Measurements from ENCODE around the gene GSG1L. TPM values are rescaled to one million over a fixed set of nuclear protein-coding genes. Genes with fewer than 3 reads are reported as not detected.

The GSG1L gene
- total and polyA plus RNA-seq, 2 experiments from 2014 or later, result not detected

DNA sequence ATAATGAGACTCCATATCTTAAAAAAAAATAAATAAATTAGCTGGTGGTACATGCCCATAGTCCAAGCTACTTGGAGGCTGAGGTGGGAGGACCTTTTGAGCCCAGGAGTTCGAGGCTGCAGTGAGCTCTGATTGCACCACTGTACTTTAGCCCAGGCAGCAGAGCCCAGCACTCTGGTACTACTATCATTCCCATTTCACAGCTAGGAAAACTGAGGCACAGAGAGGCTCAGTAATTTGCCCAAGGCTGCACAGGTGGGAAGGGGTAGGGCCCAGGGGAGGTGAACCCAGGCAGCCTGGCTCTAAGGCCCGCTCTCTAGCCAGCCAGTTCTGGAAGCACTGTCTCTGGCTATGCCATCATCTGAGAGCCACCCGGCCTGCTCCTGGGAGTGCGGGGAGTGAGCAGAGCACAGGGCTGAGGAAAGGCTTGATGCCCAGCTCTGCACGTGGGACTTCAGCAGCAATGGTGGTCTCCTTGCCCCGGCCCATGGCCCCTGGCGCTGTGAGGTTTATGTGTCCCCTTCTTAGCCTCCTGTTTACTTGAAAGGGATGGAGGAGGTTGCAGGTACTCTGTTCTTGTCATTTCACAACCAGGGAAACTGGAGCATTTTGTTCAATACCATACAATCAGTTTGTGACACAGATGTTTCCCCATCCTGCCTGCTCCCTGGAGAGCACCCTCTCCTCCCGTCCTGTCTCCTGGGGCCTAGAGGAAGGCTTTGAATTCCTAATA is 291.3 kb downstream of the GSG1L start:
- H3K27ac ChIP-seq, result no peak overlapping the region
- no peak for DNase-seq (ENCODE audit: low spot score)
- H3K9me2 ChIP-seq (replicated peaks; ENCODE audit: insufficient read depth), result no peaks in the 10 kb centered on the region
- no peaks in the 10 kb centered on the region for H3K36me3 ChIP-seq (replicated peaks; ENCODE audit: insufficient read depth, low read depth)
- no peak overlapping the region for H2AFZ ChIP-seq
- no peaks in the 10 kb centered on the region for H3K27me3 ChIP-seq
- H4K20me1 ChIP-seq (ENCODE audit: insufficient read depth, poor library complexity, severe bottlenecking), result no peaks in the 10 kb centered on the region
- no peak overlapping the region for H3K4me3 ChIP-seq
- no peak for TF ChIP-seq EZH2 (IDR thresholded peaks at IDR 0.05; ENCODE audit: borderline replicate concordance)
- TF ChIP-seq, protein P1, sequence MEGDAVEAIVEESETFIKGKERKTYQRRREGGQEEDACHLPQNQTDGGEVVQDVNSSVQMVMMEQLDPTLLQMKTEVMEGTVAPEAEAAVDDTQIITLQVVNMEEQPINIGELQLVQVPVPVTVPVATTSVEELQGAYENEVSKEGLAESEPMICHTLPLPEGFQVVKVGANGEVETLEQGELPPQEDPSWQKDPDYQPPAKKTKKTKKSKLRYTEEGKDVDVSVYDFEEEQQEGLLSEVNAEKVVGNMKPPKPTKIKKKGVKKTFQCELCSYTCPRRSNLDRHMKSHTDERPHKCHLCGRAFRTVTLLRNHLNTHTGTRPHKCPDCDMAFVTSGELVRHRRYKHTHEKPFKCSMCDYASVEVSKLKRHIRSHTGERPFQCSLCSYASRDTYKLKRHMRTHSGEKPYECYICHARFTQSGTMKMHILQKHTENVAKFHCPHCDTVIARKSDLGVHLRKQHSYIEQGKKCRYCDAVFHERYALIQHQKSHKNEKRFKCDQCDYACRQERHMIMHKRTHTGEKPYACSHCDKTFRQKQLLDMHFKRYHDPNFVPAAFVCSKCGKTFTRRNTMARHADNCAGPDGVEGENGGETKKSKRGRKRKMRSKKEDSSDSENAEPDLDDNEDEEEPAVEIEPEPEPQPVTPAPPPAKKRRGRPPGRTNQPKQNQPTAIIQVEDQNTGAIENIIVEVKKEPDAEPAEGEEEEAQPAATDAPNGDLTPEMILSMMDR (IDR thresholded peaks at IDR 0.05; ENCODE audit: poor library complexity), result no peak
- no peak for TF ChIP-seq EZH2phosphoT487 (IDR thresholded peaks at IDR 0.05; ENCODE audit: low read depth, severe bottlenecking, unreplicated experiment)
- H3K9me3 ChIP-seq (ENCODE audit: low read depth), result no peaks in the 10 kb centered on the region
- H3K79me2 ChIP-seq, result no peaks in the 10 kb centered on the region
- H3K4me1 ChIP-seq (ENCODE audit: insufficient read depth), result no peaks in the 10 kb centered on the region
- H3K4me2 ChIP-seq, result no peak overlapping the region
- WGBS (ENCODE audit: low lambda C conversion rate, missing lambda C conversion rate), result 92% methylated on average over 8 of the region's 8 CpGs

DNA sequence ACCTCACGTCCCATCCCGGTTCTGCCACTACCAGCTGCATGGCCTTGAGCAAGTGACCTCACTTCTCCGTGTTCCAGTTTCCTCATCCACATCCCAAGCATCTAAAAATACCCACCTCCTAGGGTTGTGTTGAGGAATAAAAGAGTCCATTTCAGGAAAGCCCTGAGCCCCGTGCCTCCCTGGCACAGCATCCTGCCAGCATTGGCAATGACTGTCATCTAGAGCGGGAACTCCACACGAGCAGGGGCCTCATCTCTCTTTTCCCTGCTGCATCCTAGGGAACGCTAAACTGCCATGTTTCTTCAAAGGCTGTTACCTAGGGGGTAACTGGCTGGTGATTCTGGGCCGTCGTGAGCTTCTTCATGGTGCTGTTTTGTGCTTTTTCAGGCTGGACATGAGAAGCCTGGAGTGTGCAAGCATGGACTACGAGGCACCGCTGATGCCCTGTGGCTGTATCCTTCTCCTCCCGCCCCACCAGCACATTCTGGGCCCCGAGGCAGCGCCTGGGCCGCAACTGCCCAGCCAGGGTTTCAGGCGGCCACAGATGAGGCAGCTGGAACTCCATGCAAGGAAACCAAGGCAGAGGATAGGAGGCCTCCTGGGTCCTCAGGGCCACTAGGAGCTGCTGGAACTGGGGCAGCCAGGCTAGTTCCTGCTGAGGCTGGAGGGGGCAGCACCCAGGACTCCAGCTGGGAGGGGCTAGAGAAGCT is 292.2 kb downstream of the GSG1L start:
- H3K9me2 ChIP-seq (replicated peaks; ENCODE audit: insufficient read depth), result no peaks in the 10 kb centered on the region
- TF ChIP-seq EZH2 (IDR thresholded peaks at IDR 0.05; ENCODE audit: borderline replicate concordance), result no peak
- no peak for DNase-seq (ENCODE audit: low spot score)
- H2AFZ ChIP-seq, result no peak overlapping the region
- H3K36me3 ChIP-seq (replicated peaks; ENCODE audit: insufficient read depth, low read depth), result no peaks in the 10 kb centered on the region
- H3K79me2 ChIP-seq, result no peaks in the 10 kb centered on the region
- 97% methylated on average over 16 of the region's 16 CpGs for WGBS (ENCODE audit: low lambda C conversion rate, missing lambda C conversion rate)
- H3K4me1 ChIP-seq (ENCODE audit: insufficient read depth), result no peaks in the 10 kb centered on the region
- H3K4me3 ChIP-seq, result no peak overlapping the region
- H4K20me1 ChIP-seq (ENCODE audit: insufficient read depth, poor library complexity, severe bottlenecking), result no peaks in the 10 kb centered on the region
- no peaks in the 10 kb centered on the region for H3K27me3 ChIP-seq
- no peak overlapping the region for H3K27ac ChIP-seq
- H3K4me2 ChIP-seq, result no peak overlapping the region
- H3K9me3 ChIP-seq (ENCODE audit: low read depth), result no peaks in the 10 kb centered on the region

DNA sequence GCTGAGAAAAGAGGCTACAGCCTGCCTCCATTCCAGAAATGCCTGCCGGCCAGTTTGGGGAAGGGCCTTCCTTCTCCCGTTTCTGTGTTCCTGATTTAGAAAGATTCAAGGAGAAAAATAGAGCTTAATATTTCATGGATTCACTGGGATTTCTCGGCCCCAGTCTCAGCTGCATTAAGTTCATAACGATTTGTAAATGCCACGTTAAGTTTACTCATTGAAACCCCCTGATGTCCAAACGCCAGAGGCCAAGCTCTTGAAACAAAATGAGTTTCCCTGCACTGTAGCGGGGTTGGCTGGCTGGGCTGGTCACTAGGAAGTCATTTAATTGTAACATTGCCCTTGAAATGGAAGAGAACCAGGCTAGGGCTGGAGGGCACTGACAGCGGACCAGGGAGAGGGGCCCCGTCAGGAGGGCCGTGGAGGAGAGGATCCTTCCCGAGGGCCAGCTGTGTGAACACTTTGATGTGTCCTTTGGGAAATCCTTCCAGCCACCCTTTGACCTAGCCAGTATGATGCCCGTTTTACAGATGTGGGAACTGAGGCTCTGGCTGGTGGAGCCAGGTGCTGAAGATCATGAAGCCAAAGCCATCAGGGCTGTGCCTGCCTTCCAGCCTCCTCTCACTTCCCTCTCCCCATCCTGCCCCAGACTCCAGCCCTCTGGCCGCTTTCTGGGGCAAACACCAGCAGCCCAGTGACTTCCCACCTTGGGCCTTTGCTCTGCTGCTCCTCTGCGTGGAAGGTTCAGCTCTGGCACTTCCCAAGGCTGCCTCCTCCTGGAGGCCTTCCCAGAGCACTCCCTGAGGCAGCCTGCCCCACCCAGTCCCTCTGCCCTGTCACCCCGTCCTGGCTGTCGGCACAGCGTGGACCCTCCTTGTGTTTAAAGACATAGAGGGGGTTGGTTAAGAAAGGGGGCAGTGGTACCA is 293.0 kb downstream of the GSG1L start:
- no peaks in the 10 kb centered on the region for H4K20me1 ChIP-seq (ENCODE audit: insufficient read depth, poor library complexity, severe bottlenecking)
- H3K27ac ChIP-seq, result no peak overlapping the region
- no peaks in the 10 kb centered on the region for H3K36me3 ChIP-seq (replicated peaks; ENCODE audit: insufficient read depth, low read depth)
- no peak overlapping the region for H3K4me2 ChIP-seq
- no peak for DNase-seq (ENCODE audit: low spot score)
- no peaks in the 10 kb centered on the region for H3K27me3 ChIP-seq
- 83% methylated on average over 17 of the region's 17 CpGs for WGBS (ENCODE audit: low lambda C conversion rate, missing lambda C conversion rate)
- H3K9me3 ChIP-seq (ENCODE audit: low read depth), result no peaks in the 10 kb centered on the region
- TF ChIP-seq EZH2phosphoT487 (IDR thresholded peaks at IDR 0.05; ENCODE audit: low read depth, severe bottlenecking, unreplicated experiment), result no peak
- TF ChIP-seq, protein P1 (IDR thresholded peaks at IDR 0.05; ENCODE audit: poor library complexity), result no peak
- TF ChIP-seq EZH2 (IDR thresholded peaks at IDR 0.05; ENCODE audit: borderline replicate concordance), result no peak
- no peaks in the 10 kb centered on the region for H3K9me2 ChIP-seq (replicated peaks; ENCODE audit: insufficient read depth)
- no peak overlapping the region for H3K4me3 ChIP-seq
- H2AFZ ChIP-seq, result no peak overlapping the region
- no peaks in the 10 kb centered on the region for H3K79me2 ChIP-seq
- no peaks in the 10 kb centered on the region for H3K4me1 ChIP-seq (ENCODE audit: insufficient read depth)
